HG03520 (cell line): Measurements from ENCODE around the gene PHLDB3.
"Not testable (repeated sequence)": the region's sequence is repeated elsewhere in the genome, so short reads cannot be mapped to it uniquely, and the experiment has no call there.

ENCODE experiments used
- ATAC-seq: cut with Tn5 transposase; IDR thresholded peaks from one replicate; pipeline ENCODE4 v1.9.1; 2021; ENCODE audit warnings: mild to moderate bottlenecking, moderate library complexity; ENCODE audit not compliant: unreplicated experiment

Gene PHLDB3

DNA sequence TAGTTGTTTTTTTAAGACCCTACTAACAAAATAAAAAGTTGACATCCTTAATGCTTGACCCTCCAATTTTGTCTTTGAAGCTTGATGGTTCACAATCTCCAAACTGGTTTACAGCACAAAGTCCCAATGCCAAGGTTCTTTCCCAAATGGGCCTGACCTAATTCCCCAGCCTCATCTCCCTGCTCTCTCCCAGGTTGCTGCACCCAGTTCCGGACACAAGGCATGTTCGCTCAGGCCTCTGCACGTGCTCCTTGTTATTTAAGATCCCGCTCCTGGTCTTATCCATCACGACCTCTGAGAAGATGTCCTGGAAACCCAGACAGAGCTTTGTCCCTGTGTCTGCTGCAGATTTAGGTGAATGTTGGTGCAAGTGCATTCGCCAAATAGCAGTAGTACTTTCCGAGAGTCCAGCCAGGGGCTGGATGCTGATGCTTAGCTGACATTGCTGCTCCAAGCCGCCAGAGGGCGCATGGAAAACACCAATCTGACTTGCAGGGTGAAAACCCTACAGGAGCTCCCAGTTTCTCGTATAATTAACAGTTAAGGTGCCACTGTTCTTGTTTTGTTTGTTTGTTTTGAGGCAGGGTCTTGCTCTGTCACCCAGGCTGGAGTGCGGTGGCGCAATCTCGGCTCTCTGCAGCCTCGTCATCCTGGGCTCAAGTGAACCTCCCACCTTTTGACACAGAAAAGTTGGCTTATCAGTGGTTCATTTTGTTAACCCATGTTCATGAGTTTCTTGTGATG, 57.6 kb downstream of the PHLDB3 start:
- ATAC-seq, result no peak

DNA sequence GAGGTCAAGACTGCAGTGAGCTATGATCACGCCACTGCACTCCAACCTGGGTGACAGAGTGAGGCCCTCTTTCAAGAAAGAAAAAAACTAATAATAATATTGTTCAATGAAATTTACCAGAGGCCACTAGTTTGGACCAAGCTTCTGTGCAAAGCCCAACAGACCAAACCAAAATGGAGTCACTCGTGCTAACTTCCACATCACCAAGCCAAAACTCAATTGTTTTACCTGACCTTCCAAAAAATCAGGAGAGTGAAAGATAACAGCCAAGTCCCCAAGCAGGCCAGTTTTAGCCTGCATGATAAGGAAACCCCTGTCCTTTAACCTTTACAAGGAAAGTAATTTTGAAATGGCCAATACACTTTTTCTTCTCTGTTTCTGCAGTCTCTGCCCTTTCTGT, 59.1 kb downstream of the PHLDB3 start:
- ATAC-seq, result no peak

DNA sequence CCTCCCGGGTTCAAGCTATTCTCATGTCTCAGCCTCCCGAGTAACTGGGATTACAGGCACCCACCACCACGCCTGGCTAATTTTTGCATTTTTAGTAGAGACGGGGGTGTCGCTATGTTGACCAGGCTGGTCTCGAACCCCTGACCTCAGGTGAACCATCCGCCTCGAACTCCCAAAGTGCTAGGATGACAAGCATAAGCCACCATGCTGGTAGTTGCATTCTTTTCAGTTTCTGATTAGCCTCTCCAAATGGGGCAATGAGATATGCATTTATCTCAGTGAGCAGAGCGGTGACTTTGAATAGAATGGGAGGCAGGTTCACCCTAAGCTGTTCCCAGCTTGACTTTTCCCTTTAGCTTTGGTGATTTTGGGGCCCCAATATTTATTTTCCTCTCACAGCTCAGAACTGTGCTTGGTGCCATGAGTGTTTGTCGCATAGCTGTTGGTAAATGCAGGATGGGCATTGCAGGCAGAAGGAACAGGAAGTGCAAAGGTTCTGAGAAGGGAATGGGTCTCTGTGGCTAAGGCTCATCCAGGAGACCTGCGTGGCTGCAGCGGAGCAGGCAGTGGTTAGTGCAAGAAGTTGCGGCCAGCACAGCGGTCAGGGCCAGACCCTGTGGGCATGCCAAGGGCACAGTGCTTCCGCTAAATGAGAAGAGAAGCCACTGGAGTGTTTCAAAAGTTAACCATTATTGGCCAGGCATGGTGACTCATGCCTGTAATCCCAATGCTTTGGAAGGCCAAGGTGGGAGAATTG, 59.8 kb downstream of the PHLDB3 start:
- no peak for ATAC-seq

DNA sequence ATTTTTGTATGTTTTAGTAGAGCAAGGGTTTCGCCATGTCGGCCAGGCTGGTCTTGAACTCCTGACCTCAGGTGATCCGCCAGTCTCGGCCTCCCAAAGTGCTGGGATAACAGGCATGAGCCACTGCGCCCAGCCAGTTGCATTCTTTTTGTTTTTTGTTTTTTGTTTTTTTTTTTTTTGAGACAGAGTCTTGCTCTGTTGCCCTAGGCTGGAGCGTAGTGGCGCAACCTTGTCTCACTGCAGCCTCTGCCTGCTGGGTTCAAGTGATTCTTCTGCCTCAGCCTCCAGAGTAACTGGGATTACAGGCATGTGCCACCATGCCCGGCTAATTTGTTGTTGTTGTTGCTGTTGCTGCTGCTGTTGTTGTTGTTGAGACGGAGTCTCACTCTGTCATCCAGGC, 60.5 kb downstream of the PHLDB3 start:
- not testable (repeated sequence) for ATAC-seq

DNA sequence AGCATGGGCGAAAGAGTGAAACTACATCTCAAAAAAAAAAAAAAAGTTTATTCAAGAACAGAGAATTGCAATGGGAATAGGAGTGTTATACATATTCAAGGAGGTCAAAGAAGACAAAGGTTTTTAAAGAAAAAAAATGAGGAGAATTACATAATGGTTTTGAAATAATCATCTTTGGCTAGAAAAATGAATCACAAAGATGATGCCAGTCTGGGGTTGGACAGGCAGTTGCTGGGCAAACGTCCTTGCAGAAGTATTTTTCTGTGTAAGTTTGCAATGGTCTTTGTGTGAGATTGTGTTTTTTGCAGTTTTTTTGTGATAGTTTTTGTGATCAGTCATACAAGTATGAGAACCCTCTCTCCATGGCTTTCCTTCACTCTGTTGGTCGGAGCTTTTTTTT, 62.8 kb downstream of the PHLDB3 start:
- no peak for ATAC-seq

DNA sequence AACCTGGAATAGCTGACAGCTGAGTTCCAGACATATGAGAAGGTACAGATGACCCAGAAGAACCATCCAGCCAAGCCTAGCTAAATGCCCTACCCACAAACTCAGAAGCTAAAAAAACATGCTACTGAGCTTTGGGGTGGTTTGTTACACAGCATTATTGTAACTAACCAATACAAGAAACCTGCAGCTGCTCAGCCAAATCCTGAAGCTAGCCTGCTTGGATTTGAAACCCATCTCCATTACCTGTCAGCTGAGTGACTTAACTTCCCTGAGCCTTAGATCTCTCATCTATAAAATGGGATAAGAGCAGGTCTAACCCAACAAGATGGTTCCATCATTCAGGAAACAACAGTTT, 64.9 kb downstream of the PHLDB3 start:
- no peak for ATAC-seq

DNA sequence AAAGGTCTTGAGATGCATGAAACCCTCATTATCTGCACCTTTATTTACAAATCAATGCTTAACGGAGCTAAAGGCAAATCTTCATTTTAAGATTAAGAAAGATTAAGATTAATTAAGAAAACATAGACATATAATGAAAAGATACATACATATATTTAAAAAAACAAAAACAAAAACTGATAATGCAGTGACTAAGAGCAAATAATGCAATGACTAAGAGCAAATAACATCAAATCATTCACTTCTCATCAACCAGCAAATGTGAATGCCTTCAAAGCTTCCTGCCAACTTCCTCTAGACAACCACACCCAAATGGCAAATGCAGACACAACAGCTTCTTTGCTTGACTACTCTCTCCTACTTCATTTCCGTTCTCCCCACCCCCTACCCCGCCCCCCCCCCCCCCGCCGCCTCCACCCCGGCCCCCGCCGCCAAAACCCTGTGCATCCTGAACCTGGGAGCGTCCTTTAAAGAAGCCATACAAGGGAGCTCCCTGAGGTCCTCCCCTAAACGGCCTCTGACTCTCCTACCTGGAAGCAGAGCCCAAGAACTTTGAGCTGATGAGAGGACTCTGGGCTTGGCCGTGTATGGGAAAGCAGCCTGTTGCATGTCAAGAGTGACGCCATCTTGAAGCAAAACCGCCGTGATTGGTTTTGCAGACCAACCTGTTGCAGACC, 65.4 kb downstream of the PHLDB3 start:
- ATAC-seq, result no peak

DNA sequence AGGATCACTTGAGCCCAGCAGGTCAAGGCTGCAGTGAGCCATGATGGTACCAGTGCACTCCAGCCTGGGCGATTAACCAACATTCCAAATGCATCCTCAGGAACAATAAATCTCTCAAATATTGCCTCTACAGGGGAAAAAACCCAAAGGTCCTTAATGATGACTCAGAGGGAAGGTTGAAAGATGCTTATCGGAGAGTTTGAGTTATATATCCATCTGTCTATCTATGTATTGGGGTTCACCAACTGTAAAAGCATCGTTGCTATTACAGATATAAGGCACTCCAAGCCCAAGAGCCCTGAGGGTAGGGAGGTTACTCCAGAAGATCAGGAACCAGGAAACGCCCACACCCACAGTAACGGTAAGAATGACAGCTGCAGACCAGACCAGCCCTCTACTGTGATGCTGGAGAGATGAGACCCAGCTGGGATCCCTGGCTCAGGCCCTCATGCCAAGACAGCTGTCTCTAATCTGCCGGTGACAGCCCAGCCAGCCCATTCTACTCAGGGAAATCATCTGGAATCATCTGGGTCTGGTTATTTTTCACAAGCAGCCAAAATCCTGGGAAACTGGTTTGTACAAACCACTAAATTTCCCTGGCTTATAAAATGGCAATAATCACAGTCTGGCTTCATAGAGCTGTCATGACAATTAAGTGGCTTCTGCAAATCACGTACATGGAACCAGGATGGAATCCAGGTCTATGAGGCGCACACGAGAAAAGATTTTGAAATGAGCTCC, 66.1 kb downstream of the PHLDB3 start:
- no peak for ATAC-seq

DNA sequence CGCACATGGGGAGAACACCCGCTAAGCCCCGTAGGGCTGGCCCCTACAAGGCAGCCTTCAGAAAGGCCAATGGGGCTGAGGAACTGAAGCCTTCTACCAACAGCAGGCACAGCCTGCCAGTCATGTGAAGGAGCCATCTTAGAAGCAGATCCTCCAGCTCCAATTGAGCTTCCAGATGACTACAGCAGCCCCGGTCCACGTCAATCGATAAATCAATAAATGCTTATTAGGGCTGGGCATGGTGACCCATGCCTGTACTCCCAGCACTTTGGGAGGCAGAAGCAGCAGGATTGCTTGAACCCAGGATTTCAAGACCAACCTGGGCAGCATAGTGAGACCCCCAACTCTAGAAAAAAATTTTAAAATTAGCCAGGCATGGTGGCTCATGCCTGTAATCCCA, 66.8 kb downstream of the PHLDB3 start:
- ATAC-seq, result no peak

DNA sequence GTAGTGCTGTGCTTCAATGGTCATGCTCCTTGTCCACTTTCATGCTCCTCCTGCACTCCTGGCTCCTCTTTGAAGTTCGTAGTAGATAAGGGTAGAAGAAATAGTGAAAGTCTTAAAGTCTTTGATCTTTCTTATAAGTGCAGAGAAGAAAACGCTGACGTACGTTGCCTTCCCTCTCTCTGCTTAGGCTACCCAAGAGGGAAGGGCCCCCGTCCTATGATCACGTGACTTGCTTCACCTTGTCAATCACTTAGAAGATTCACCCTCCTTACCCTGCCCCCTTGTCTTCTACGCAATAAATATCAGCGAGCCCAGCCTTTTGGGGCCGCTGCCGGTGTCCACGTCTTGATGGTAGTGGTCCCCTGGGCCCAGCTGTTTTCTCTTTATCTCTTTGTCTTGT, 67.3 kb downstream of the PHLDB3 start:
- ATAC-seq, result not testable (repeated sequence)

DNA sequence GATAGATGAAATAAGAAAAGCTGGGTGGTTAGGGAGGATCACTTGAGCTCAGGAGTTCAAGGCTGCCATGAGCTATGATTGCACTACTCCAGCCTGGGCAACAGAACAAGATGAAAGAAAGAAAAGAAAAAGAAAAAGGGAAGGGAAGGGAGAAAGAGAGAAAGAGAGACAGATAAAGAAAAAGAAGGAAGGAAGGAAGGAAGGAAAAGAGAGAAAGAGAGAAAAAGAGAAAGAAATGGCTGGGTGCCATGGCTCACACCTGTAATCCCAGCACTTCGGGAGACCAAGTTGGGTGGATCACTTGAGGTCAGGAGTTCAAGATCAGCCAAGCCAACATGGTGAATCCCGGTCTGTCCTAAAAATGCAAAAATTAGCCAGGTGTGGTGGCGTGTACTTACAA, 68.8 kb downstream of the PHLDB3 start:
- ATAC-seq, result no peak

DNA sequence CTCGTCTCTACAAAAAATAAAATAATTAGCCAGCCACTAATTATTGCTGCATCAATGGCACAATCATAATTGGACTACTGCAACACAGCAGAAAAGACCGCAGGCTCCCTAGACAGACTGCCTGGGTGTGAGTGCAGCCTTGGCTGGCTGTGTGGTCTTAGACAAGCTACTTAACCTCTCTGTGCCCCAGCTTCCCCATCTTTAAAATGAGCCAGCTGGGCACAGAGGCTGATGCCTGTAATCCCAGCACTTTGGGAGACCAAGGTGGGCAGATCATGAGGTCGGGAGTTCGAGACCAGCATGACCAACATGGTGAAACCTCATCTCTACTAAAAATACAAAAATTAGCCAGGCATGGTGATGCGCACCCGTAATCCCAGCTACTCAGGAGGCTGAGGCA, 70.9 kb downstream of the PHLDB3 start:
- ATAC-seq, result no peak

DNA sequence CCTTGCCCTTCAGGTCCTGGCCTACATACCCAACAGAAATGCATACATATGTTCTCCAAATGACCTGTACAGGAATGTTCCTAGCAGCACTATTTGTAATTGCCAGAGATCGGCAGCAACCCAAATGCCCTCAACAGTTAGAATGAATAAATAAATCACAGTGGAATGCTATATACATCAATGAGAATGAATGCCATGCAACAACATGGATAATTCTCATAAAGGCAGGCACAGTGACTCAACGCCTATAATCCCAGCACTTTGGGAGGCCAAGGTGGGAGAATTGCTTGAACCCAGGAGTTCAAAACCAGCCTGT, 71.2 kb downstream of the PHLDB3 start:
- ATAC-seq, result no peak

DNA sequence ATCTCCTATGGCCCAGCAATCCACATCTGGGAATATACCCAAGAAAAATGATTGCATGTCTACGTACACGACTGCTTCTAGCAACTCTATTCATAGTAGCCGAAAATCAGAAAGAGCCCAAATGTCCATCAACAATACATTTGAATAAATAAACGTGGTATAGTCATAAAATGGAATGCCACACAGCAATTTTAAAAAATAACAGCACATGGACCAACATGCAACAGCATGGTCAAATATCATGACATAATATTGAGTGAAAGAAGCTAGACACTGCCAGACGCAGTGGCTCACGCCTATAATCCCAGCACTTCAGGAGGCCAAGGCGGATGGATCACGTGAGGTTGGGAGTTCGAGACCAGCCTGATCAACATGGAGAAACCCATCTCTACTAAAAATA, 73.6 kb downstream of the PHLDB3 start:
- ATAC-seq, result no peak

DNA sequence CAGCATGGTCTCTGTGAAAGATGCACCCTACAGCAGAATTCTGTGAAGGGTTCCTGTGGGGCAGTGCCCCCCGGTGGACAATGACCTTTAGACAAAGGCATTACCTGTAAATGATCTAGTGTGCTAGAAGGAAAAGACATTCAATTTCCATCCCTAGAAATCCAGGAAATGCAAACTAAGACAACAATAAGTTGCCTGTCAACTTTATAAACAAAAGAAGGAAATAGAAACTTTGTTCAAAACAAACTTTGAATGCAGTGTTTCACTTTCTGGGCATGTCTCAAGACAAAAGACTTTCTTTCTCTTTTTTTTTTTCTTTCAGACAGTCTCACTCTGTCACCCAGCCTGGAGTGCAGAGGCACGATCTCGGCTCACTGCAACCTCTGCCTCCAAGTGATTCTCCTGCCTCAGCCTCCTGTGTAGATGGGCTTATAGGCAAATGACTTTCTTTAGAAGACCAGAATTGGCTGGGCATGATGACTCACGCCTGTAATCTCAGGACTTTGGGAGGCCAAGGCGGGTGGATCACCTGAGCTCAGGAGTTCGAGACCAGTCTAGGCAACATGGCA, 74.3 kb downstream of the PHLDB3 start:
- ATAC-seq, result no peak

DNA sequence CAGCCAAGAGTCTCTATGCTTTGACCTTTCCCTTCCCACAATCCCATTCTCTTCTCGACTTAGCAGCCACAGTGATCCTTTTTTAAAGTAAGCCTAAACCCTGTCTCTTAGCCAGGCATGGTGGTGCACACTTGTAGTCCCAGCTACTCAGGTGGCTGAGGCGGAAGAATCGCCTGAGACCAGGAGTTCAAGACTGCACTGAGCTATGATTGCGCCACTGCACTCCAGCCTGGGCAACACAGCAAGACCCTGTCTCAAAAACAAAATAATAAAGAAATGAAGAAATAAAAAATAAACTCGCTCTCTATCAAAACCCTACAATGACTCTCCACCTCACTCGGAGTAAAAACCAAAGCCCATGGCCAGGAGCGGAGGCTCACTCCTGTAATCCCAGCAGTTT, 75.2 kb downstream of the PHLDB3 start:
- no peak for ATAC-seq

DNA sequence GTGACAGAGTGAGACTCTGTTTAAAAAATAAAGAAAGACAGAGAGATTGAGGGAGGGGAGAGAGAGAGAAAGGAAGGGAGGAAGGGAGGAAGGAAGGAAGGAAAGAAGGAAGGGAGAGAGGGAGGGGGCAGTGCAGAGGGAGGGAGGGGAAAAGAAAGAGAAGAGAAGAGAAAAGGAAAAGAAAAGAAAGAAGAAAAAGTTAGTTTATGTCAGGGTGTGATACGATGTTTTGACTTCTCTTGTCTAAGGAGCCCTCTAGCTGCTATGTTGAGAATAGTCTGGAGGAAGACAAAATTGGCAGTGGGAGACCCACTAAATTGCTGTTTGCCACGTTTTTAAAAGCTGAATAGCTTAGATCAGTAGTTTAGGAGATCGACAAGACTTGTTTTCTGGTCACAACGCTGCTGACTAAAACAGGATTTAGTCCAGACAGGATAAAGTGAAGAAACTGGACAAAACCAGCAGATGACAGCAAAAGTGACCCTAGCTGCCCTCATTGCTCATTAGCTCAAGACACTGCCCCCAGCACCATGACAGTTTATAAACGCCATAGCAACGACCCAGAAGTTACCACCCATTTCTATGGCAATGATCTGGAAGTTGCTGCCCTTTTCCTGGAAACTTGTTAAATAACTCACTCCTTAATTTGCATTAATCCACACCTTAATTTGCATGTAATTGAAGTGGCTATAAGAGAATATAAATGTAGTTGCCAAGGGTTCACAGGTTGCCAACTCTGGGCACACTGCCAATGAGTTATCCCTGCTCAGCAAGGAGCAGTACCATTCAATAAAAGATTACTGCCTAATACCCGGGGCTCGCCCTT, 78.8 kb downstream of the PHLDB3 start:
- ATAC-seq, result no peak
